Activated naive CD4-positive, alpha-beta T cell treated with anti-CD3 and anti-CD28 coated beads, Interleukin-2, amount 50 U/mL, for 16 hours (primary cell): ENCODE data around the gene GARS1.

Experiments used
- DNase-seq: peaks from one replicate; pipeline ENCODE4 v3.0.0-alpha.2; 2020

The GARS1 gene

GRCh38 chr7:30656006-30656957, 61.6 kb downstream of the GARS1 start:
- no peak for DNase-seq

DNA sequence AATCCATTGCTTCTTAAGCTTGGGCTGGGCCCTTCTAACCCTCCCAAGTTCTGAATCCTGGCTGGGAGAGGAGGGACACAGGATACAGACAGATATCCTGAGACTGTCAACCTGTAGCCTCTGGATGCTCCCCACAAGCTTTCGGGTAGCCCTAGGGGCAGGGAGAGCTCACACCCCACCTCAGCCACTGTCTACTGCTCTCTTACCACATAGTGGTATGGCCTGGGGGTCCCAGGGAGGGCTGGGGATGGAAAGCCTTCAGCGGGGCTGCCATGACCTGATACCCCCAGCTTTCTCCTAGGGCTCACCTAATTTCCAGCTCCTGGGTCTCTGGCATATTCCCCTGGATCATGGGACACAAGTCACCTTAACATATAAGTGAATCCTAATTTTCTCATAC, 62.5 kb downstream of the GARS1 start:
- no peak for DNase-seq

- DNase-seq, result no peak
Measured at GRCh38 chr7:30658479-30659074, 63.9 kb downstream of the GARS1 start.

GRCh38 chr7:30659312-30659711, 64.6 kb downstream of the GARS1 start:
- no peak for DNase-seq

DNA sequence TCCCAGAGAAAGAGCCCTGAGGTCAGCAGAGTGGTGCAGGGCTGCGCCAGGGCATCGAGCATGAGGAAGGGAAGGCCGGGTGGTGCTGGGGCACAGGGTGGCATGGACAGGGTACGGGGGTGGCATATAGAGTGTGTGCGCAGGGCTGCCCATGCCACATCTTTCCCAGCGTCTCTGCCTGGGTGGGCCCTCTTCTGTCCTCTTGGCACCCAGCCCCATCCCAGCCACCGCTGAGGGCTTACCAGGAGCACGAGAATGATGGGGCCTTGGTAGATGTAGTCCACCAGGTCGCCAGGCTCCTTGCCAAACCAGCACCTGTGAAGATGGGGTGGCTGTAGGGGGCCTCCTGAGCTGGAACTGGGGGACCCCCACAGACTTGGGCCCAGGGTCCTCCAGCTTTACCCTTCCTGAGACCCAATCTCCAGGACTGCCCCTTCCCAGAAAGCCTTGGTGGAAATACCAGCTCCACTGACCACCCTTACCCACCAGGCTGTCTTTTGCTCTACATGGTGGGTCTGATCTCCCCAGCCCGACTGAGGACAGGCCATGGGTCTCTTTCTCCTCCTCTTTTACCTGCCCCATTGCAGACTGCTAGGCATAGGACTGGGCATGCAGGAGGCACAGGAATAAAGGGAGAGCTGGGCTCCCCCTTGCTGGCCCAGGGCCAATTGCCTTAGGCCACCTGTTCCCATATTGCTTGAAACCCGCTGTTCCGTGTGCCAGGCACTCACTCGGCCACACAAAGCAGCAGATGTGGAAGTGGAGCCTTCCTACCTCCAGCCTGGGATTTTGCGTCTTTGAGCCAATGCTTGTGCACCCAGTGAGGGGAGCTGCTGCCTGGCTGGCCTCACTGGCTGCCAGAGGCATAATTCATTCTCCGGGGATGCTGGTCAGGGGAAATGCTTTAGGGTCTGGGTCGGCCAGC, 65.9 kb downstream of the GARS1 start:
- DNase-seq, result no peak

GRCh38 chr7:30661926-30662325, 67.2 kb downstream of the GARS1 start:
- no peak for DNase-seq

DNA sequence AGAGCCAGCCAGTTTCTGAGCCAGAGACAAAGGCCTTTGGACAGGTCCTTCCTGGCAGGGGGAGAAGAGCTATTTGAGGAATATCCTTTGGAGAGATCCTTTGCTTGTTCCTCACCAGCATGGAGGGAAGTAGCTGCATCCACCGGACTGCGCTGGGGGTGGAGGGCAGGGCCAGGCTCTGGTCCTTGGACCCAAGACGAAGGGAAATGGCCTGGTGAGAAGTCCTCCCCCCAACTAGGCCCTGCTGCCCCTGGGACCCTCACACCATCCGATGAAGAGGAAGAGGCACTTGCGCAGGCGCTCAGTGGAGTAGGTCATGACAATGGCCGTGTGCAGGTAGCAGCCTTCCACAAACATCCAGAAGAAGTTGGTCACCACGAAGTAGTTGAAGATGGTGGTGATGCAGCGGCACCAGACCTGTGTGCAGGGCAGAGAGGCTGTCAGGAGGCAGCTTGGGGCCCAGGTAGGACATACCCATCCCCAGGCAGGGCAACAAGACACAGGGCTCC, 67.8 kb downstream of the GARS1 start:
- no peak for DNase-seq

GRCh38 chr7:30663414-30663813, 68.7 kb downstream of the GARS1 start:
- DNase-seq, result no peak

GRCh38 chr7:30664184-30664885, 69.7 kb downstream of the GARS1 start:
- no peak for DNase-seq

DNA sequence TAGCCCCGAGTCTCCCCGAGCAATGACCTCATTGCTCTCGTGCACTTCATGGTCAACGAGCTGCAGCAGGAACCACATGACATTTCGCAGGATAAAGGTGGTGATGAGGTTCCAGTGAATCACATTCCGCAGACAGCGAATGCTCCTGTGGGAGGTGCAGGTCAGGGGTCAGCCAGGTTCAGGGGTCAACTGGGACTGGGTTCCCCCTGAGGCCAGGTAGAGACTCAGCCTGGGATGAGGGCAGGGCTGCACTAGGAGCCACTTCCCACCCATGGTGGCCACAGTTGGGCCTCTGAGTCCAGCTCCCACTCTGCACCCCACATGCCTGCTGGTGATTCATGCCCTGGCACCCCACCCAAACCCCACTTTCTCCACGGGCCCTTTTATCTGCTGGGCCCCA, 70.4 kb downstream of the GARS1 start:
- DNase-seq, result no peak

GRCh38 chr7:30665449-30665848, 70.8 kb downstream of the GARS1 start:
- no peak for DNase-seq

DNA sequence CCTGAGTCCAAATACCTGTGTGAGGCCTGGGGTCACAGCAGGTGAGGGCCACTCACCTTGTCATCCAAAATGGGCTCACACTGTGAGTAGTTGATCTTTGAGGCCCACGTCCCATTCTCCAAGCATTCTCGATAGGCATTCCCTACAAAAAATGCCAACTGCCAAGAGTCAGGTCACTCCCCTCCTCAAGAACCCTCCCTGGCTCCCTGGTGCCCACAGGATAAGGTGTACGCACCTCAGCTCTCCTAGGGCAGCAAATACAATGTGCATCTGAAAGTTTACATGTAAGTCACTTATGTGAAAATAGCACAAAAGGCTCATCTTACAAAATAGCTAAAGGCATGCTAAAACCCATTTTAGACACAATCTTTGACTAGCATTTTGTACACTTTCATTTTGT, 72.5 kb downstream of the GARS1 start:
- DNase-seq, result no peak

GRCh38 chr7:30668102-30668501, 73.4 kb downstream of the GARS1 start:
- DNase-seq, result no peak

DNA sequence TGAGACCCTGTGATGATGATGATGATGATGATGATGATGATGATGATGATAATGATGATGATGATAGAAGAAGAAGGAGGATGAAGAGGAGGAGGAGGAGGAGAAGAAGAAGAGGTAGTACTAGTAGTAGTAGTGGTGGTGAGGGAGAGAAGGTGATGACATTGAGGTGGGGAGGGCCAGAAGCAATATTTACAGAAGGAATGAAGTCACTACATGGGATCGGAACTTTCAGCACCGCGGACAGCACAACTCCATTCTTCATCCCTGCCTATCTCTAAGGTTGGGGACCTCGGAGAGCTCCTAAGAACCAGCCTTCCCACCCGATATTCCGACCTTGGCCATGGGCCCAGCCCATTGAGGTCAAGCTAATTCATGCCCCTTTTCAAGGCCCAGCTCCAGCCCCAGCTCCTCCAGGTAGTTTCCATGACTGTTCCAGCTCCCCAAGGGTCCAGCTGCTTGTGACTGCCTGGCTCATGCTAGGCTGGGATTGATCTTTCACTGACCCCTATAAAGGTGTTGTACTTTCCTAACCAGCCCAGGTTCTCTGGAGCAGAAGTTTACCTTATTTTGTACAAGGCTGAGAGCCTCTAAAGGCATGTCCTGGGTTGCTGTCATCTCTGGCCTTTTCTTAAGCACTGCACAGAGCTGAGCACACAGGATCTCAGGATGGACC, 77.3 kb downstream of the GARS1 start:
- no peak for DNase-seq

GRCh38 chr7:30674420-30674819, 79.7 kb downstream of the GARS1 start:
- no peak for DNase-seq

GRCh38 chr7:30674876-30675275, 80.2 kb downstream of the GARS1 start:
- DNase-seq, result no peak

- no peak for DNase-seq
Measured at GRCh38 chr7:30678805-30679204, 84.1 kb downstream of the GARS1 start.

DNA sequence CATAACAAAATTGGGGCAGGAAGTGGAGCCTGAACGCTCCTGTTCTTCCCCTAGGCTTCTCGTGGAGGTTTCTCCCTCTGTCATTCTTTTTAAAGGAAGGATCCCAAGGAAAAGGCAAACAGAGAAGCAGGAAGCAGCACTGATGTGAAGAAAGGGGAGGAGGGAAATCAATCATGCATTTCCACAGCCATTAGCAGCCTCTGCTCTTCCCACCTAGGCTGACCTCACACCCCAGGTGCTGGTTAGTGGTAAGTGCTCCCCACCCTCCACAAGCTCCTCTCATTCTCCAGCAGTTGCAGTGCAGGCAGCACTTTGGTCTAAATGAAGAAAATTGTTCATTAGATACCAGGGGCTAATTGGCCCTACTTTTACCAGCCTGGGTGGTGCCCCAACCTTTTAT, 85.0 kb downstream of the GARS1 start:
- no peak for DNase-seq

GRCh38 chr7:30681331-30681797, 86.7 kb downstream of the GARS1 start:
- no peak for DNase-seq

GRCh38 chr7:30681815-30682211, 87.1 kb downstream of the GARS1 start:
- DNase-seq, result peak; percentile 16

DNA sequence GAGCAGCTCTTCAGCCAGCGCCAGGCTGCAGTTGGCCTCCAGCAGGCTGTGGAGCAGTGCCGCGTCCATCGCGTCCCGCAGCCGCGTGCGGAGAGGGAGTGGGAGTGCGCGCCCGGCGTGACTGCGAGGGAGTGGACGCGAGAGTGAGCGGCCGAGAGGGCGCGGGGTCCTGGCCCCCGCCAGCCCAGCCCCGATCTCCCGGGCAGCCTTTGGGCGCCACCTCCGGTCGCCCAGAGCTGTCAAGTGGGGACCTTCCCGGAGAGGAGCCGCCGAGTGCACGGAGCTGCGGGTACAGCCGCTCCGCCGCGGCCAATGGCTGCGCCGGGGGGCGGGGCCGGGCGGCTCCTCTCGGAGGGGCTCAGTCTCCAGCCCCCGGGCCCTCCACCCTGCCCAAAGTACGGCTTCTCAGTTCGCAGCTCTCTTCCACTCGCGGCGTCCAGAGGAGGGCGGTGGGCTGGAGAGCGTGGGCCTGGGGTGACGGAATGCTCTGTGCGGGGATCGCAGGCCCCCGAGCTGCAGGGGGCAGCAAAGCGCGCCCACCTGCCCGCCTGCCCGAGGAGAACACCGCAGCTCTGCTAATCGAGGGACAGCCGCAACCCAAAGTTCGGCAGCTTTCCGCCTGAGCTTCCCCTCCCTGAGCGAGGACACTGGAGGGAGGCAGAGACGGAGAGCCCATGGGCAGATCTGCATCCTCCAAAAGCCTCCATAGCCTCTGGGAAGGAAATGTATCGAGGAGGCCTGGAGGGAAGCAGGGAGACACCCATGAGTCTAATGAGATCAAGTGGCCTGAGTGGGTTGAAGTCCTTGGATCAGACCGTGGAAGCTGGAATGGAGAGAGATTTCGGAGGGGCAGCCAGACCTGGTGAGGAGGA, 87.8 kb downstream of the GARS1 start, which contains the start of gene CRHR2:
Gene CRHR2, minus strand, starts transcription at position 245 of the 872 bp plus-strand sequence. Its CDS starts 176 bp downstream, at position 69.
- DNase-seq, result peak; percentile 39
